GM21576 (cell line): ENCODE data around the gene LARP4B.

Experiments used
- ATAC-seq: cut with Tn5 transposase; IDR thresholded peaks from one replicate; pipeline ENCODE4 v1.9.1; 2021; ENCODE audit warnings: mild to moderate bottlenecking, moderate library complexity; ENCODE audit not compliant: unreplicated experiment

LARP4B gene

GRCh38 chr10:931326-932318 lies at the start of gene LARP4B:
Gene LARP4B, minus strand, starts transcription at chr10:931705. Its CDS starts 45,984 bp downstream, at chr10:885721.
- peak; percentile 92 for ATAC-seq

DNA sequence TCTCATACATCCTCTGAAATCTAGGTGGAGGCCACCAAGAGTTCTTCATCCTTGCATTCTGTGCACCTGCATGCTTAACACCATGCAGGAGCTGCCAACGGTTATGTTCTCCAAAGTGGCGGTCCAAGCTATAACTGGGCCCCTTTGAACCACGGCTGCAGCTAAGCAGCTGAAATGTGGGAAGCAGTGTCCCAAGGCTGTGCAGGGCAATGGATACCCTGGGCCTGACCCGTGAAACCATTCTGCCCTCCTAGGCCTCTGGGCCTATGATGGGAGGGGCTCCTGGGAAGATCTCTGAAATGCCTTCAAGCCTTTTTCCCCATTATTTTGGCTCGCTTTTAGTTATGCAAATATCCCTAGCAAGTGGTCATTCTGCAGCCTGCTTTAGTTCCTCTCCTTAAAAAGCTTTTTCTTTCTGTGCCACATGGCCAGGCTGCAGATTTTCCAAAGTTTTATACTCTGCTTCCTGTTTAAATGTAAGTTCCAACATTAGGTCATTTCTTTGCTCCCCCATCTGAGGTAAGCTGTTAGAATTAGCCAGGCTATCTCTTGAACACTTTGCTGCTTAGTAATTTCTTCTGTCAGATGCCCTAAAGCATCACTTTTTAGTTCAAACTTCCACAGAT lies 49.1 kb upstream of the LARP4B start:
- ATAC-seq: no peak

GRCh38 chr10:978826-979421 lies 47.4 kb upstream of the LARP4B start:
- ATAC-seq: no peak

DNA sequence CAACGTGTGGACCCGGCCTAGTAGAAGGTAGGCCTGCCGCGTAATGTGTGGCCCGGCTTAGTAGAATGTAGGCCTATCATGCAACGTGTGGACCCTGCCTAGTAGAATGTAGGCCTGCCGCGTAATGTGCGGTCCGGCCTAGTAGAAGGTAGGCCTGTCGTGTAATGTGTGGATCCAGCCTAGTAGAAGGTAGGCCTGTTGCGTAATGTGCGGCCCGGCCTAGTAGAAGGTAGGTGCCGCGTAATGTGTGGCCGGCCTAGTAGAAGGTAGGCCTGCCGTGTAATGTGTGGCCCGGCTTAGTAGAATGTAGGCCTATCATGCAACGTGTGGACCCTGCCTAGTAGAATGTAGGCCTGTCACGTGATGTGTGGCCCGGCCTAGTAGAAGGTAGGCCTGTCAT lies 44.8 kb upstream of the LARP4B start:
- no peak for ATAC-seq

GRCh38 chr10:974785-975074 lies 43.2 kb upstream of the LARP4B start:
- ATAC-seq: no peak

DNA sequence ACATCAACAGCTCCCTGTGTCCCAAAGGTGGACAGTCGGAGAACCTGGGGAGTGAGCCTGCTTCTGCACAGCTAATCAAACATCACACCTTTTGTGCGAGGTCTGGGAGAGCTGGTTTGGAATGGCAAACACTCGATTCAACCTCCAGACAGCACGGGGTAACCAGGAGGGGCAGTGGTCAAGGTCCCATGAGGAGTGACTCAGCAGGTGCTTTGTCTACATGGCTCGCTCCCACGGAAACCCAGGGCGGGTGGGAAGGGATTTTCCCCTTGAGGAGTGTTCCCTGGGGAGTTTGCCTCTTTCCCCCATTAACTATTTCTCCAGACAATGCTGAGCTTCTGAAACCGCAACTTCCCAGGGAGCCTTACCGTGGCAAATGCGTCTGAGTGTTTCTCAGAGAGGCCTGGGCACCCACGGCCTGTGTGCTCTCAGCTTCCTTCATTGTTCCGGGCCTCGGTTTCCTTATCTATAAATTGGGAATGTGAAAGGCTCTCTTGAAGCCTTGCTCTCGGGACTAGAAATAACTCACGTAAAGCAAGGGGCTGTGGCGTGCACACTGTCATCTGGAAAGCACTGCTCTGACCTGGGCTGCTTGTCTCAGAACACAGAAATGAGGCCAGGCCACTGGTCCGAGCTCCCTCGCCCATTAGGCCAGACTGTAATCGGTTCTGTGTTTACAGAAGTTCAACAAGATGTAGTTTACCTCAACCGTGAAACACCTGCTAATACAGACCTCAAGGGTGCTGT lies 42.7 kb upstream of the LARP4B start:
- ATAC-seq: no peak

- ATAC-seq: no peak
Observed at GRCh38 chr10:972763-973162, 41.3 kb upstream of the LARP4B start.

DNA sequence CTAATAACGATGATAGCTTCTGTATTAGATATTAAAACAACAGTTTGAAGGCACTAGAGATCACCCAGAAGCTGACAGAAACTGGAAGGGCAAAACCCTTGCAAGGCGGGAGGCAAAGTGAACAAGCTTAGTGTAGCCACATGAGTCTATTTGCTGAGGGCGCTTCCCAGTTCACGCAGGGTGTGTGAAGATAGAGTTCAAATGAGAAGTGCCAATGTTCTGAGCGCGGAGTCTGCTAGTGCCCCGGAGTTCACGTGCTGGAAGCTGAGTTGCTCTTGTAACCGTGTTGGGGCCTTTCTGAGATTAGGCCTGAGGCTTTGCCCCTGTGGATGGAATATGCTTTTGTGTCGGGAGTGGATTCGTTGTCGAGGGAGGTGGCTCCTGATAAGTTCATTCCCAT lies 40.1 kb upstream of the LARP4B start:
- ATAC-seq: no peak

GRCh38 chr10:971150-971542 lies 39.6 kb upstream of the LARP4B start:
- ATAC-seq: no peak

GRCh38 chr10:970311-971149 lies 39.0 kb upstream of the LARP4B start:
- no peak for ATAC-seq

DNA sequence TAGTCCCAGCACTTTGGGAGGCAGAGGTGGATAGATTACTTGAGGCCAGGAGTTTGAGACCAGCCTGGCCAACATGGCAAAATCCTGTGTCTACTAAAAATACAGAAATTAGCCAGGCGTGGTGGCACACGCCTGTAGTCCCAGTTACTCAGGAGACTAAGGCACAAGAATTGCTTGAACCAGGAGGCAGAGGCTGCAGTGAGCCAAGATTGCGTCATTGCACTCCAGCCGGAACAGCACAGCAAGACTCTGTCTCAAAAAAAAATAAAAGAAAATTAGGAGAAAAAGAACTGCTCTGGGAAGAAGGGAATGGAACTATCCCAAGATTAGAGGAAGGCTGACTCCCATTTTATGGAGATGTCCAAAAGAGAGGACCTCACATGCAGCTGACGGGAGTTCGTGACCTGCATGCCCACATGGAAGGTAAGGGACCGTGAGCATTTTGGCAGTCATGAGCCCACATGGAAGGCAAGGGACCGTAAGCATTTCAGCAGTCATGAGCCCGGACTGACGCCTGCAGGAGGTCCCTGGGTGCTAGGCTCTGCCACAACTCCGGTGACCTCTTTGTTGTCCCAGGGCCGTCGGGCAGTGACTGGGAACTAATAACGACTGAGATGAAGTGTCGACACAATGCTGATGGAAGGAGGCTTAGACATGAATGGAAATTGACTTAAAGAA lies 38.1 kb upstream of the LARP4B start:
- ATAC-seq: no peak

DNA sequence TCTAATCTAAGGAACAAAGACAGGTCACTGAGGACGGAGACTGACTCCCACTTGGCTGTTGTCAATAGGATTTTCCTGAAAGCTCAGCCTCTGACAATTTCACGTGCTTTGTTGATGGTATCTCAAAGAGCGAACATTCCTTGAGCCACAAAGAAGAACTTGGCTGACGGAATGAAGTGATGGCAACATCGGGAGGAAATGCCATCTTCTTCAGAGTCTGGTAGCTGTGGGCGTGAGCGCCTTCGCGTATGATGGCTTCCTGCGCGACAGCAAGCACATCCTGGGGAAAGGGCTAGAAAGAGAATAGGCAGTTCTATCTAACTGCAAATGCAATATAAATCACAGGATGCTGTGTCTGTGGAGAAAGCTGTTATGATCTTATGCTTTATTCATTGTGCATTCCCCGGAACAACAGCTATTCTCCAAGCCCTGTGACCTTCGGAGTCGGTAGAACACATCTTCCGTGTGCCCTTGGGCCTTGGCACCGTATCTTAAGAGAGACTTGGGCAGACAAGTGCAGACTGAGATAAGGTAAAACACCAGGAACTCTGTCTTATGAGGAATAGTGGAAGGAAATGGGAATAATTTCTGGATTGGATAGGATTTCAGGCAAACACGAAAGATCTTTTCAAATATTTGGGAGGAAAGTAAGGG lies 37.2 kb upstream of the LARP4B start:
- no peak for ATAC-seq

DNA sequence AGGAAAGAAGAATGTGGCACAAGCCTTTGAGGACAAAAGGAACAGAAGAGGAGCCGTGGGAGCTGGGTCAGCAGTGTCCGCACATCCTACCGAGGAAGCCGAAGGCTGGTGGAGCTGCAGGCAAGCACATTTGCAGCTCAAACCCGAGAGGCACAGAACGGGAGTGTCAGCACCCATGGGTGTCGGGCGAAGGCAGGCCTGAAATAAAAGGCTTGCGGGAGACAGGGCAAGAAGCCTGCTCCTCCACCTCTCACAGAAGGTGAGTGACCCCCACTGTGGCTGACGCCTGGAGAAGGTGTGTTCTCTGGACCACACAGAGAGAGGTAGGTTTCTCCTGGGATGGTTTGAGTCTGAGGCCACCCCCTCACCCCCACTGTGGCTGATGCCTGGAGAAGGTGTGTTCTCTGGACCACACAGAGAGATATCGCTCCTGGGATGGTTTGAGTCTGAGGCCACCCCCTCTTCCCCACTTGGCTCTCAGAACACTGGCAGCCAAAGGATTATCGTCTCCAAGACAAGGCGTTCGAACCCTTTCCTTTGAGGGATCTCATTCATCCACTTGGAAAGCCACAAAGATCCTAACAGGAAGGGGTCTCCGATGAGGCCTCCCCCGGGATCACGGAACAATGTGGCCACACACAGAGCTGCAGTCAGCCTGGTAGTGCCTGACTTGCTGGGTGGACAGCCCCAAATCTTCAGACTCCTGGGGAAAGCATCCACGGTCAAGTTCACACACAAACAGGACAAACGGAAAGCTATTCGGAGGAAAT lies 35.1 kb upstream of the LARP4B start:
- no peak for ATAC-seq

DNA sequence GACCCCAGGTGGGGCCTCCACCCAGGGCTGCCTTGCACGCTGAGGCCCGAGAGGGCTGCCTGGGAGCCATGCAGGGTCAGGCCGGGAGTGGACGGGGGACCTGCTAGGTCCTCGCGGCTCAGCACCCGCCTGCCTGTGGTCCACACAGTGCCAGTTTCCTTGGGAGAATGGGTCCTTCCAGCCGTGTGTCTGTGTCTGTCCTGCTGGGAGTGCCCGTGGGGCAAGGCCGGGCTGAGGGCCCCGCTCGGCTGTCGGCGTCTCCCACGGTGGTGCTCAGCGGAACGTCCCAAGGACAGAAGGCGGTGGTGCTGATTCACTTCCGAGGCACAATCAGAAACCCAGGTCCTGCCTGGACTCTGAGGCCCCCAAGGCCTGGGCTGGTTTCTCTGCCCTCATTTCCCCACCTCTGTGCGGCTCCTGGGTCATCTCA lies 33.5 kb upstream of the LARP4B start:
- no peak for ATAC-seq

- no peak for ATAC-seq
Observed at GRCh38 chr10:964321-964987, 32.9 kb upstream of the LARP4B start.

GRCh38 chr10:963655-964054 lies 32.1 kb upstream of the LARP4B start:
- ATAC-seq: no peak

GRCh38 chr10:963186-963585 lies 31.7 kb upstream of the LARP4B start:
- ATAC-seq: no peak

DNA sequence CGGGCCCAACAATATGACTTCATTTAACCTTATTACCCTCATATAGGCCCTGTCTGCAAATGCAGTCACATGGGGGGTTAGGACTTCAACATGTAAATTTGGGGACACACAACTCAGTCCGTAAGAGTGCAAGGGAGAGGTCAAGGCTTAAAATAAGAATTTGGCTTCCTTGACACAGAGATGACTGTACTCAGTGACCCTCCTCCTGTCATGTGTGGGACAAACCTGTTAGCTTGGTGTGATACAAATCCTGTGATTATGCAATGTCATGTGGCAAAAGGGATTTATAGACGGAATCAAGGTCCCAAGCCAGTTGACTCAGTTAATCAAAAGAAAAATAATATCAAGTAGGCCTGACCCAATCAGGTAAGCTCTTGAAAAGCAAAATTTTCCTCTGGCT lies 30.8 kb upstream of the LARP4B start:
- ATAC-seq: no peak
